NCI-H226 (cell line): ENCODE measurements around the gene AVPR2.

ENCODE experiments used
- DNase-seq: peaks from one replicate; pipeline ENCODE4 v3.0.0-alpha.2; 2015

Gene AVPR2

GRCh38 chrX:153934762-153935325 lies 30.4 kb downstream of the AVPR2 start, which contains the start of gene NAA10:
TSS of gene NAA10 (minus strand) at chrX:153935037. CDS start at chrX:153934904, 133 bp downstream.
- peak; percentile 63 for DNase-seq

DNA sequence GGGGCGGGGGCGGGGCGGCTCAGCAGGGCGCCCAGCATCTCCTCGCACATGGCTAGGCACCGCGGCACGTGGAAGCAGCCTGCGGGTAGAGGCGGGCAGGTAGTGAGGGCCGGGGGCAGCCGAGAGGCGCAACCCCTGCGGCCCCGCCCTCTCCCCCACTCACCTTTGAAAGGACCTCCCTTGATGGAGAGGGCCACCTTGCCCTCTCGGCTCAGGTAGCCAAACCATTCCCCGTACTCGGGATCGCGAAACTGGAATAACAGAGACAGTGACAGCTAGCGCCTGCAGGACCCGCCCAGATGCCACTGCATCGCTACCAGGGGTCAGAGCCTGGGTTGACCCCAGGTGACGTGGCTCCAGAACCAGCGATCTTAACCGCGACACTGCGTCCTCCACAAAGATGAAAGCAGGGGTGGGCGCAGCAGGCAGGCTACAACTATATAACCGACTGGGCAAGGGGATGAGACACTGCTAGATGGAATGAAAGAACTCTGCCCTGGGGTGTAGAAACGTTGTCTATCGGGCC lies 30.9 kb downstream of the AVPR2 start:
- DNase-seq, result no peak

DNA sequence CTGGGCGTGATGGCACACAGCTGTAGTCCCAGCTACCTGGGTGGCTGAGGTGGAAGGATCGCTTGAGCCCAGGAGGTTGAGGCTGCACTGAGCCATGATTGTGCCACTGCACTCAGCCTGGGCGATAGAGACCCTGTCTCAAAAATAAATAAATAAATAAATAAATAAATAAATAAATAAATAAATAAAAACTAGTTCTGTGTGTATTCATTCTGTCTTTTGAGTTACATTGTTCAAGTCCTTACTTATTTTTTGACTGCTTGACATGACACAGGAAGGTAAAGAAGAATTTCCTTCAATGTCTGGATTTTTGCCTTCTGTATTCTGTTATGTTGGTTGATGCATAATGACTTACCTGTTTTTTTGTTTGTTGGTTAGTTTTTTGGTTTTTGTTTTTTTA lies 32.6 kb downstream of the AVPR2 start:
- no peak for DNase-seq

DNA sequence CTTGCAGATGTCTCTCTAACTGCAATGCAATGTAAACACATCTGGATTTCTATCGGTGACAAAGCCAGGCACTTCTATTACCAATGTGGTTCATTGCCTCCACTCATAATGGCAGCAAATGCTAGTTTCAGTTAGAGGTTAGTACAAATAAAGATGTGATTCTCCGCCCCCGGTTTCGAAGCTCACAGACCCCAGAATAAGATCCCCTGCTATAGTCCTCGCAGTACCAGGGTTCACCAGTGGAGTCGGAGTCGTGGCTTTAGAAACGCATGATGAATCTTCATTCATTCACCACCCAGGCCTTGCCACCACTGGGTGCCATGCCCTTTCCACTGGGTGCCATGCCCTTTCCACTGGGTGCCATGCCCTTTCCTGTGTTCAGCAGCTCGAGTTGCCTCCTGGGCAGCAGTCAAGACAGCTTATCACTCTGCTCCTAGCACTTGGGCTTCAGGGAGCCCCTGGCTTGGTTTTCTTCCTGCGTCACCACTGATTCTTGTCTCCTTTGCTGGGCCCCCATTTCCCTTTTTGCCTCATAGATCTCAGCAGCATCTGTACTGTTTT lies 33.8 kb downstream of the AVPR2 start:
- no peak for DNase-seq

GRCh38 chrX:153939573-153939972 lies 35.1 kb downstream of the AVPR2 start:
- DNase-seq, result no peak

DNA sequence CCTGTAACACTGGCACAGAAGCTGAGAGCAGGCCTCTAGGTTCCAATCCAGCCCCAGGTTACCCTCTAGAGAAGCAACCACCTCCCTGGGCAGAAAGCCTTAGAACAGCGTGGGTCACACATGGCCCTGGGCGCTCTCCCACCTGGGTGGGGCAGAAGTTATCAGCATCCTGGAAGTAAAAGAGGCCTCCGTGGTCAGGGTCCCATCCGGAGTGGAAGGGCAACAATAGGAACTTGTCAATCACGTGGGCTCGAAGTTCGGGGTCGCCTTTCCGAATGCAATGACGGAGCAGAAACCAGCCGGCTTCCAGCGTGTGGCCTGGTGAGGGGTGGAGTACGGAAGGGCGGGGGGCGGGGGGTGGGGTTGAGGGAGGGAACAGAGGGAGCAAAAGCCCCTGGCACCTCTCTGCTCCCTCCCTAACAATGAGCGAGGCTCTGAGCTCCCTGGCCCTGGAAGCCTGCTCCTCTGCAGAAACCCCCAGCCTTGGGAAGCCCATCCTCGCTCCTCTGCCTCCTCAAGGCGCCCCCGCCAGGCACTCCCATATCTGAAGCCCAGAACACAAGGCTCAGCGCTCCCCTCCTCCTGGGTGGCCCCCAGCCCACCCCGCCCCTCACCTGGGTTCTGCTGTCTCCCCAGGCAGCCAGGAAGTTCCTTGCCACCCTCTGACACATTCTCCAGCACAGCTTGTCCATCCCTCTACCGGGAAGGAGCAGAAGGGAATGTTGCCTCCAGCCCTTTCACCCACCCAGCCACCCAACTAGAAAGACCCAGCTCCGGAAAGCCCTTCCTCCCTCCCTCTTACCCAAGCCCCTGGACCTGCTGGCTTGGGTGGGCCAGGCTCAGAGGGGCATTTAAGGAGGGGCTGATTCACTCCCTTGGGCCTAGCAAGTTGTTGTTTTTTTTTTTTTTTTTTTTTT lies 37.1 kb downstream of the AVPR2 start:
- DNase-seq, result no peak

GRCh38 chrX:153944140-153944799 lies 39.8 kb downstream of the AVPR2 start, which contains the start of gene RENBP:
TSS of gene RENBP (minus strand) at chrX:153944643. CDS start at chrX:153944610, 33 bp downstream.
- no peak for DNase-seq

DNA sequence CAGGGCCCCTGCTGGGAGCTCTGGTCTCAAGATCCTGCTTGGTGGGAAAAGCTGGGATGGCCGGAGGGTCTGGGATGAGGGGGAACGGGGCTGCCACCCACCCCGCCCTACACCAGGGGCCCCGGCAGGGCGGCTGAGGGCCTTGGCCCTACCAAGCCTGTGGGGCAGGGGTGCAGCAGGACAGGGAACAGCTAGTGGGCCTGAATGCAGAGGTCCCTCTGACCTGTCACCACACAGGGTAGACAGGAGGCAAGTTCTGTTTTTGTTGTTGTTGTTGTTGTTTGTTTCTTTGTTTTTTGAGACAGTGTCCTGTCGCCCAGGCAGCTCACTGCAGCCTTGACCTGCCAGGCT lies 40.3 kb downstream of the AVPR2 start:
- DNase-seq, result no peak

- DNase-seq, result no peak
Measured at GRCh38 chrX:153945956-153946943, 41.8 kb downstream of the AVPR2 start.

DNA sequence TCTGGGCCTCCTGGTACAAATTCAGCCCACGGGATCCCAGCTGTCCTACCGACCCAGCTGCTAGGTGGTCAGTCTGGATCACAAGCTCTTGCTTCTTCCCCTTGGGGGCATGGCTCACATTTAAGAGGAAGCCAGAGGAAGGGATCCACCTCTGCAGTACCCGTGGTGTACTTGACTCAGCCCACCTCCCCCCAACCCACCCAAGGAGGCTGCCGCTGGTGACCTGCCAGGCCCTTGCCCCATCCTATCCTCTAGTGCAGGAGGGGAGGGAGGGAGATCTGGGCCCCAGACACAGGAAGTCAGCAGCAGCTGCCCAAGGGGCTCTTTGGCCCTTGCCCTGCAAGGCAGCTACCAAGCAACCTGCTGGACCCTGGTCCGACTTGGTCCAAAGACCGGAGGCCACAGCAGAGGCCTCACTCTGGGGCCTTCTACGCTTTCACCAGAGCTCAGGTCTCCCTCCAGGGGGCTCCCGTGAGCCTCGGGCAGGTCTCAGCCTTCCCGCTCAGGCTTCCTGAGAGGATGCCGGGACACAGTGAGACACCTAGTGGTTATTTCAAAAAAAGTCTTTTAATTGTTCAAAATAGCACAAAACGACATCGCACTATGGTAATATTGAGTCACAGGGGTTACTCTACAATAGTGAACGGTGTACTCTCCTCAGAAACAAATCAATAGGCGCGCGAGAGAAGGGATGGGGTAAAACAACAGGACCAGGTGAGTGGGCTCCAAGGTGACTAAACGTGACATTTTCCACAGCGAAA lies 42.7 kb downstream of the AVPR2 start:
- DNase-seq, result peak; percentile 61

- DNase-seq, result no peak
Measured at GRCh38 chrX:153948002-153948466, 43.6 kb downstream of the AVPR2 start.

DNA sequence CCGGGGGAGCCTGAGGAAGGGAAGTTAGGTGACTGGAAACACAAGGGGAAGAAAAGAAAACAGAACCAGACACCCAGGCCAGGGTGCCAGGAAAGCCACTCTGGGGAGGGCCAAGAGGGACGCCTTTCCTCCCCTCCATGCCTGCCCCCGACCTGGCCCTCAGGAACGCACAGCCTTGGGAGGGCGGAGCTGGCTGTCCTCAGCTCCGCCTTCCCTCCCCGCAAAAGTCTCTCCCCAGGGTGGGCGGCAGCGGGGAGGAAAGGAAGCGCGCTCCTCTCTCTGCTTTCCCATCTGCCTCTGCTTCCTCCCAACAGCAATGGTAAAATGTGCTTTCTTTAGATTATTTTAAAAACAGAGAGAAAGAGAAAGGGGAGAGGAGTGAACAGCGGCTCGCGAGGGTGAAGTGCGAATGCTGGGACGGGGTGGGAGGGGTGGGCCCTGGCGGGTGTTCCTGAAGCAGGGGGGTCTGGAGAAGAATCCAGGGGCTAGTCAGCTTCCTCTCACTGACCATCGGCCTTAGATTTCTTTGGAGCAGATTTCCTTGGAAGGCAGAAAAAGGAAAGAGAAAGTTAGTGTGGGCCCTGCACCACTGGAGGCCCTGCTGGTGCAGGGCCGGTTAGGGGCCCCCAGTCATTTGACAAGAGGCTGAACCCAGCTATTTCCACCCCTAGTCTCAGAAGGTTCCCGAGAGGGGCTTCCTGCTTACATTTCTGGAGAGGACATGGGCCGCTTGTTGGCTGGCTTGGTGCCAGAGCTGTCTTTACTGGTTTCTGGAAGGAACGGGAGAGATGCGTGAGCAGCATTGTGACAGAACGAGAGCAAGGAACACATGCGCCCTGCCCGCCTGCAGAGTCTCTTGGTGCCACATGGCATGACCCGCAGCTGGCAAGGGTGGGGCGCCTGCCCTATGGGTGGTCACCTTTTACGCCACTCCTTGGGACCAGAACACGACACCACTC lies 44.7 kb downstream of the AVPR2 start:
- DNase-seq, result no peak

- no peak for DNase-seq
Measured at GRCh38 chrX:153950127-153950526, 45.7 kb downstream of the AVPR2 start.

GRCh38 chrX:153951683-153952372 lies 47.4 kb downstream of the AVPR2 start:
- no peak for DNase-seq

DNA sequence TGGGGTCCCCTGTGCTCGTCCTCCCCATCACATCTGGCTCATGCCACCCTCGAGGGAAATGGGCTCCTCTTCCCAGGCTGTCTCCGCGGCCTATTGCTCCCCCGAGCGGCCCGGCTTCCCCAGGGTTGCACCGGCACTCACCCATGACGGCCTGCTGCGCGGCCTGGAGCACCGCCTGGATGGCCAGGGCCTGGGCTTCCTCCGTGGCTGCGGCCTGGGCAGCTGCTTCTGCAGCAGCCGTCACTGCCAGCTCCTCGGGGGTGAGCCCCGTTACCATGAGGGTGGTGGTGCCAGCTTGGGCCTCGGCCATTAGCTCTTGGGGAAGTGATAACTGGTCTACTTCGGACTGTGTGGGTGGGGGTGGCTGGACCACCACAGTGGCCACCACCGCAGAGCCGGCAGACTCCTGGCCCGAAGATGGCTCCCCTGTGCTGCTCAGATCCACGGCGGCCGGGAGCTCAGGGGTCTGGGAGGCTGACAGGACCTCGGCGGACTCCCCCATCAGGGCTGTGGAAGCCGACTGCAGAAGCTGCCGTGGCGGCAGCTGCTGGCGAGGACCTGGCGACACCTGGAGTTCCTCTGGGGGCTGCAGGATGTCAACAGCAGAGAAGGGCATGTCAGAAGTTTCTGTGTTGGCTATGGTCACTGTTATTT lies 48.0 kb downstream of the AVPR2 start:
- no peak for DNase-seq

- peak; percentile 9 for DNase-seq
Measured at GRCh38 chrX:153953342-153953830, 48.9 kb downstream of the AVPR2 start.

GRCh38 chrX:153953892-153954557 lies 49.6 kb downstream of the AVPR2 start:
- no peak for DNase-seq
